ENCODE measurements around the gene ZDHHC8.

- TF ChIP-seq CTCF (IDR thresholded peaks at IDR 0.05; ENCODE audit: extremely low read depth in 1 of 2, insufficient read depth in 1 of 2, low read depth in 1 of 2, low read length in 2 of 2) (no peak), GATA2 (IDR thresholded peaks at IDR 0.05; ENCODE audit: insufficient read depth, insufficient read length, low read depth, low read length) (no peak), POLR2A (IDR thresholded peaks at IDR 0.05; ENCODE audit: low read depth, low read length) (no peak), EZH2 (IDR thresholded peaks at IDR 0.05; ENCODE audit: borderline replicate concordance, low read depth, low read length, severe bottlenecking) (no peak), JUN (IDR thresholded peaks at IDR 0.05; ENCODE audit: borderline replicate concordance, insufficient read depth, insufficient read length, low read depth) (no peak), MAX (IDR thresholded peaks at IDR 0.05; ENCODE audit: insufficient read depth, insufficient read length) (peak; percentile 61), POLR2AphosphoS5 (IDR thresholded peaks at IDR 0.05; ENCODE audit: insufficient read depth, low read depth, low read length) (peak; percentile 43)
These were observed 23.9 kb downstream of the ZDHHC8 start for GRCh38 chr22:20155330-20156041.
